Mesendoderm (in vitro differentiated cells): Measurements from ENCODE around the gene ALOX5.

Experiments
- DNase-seq: peaks from one replicate; pipeline ENCODE4 v3.0.0; 2013
- H2AK5ac ChIP-seq: 2 replicates; pipeline ENCODE4 v1.6.1; 2013; ENCODE audit warnings: low read length, inconsistent platforms
- H2BK120ac ChIP-seq: 2 replicates; pipeline ENCODE4 v1.6.1; 2013; ENCODE audit warnings: low read depth, mild to moderate bottlenecking, low read length, moderate library complexity, mixed read lengths
- H2BK15ac ChIP-seq: replicated peaks from 2 replicates; pipeline ENCODE4 v1.6.1; 2013; ENCODE audit warnings: low read depth, mild to moderate bottlenecking, moderate library complexity
- H2BK5ac ChIP-seq: 2 replicates; pipeline ENCODE4 v1.6.1; 2013; ENCODE audit warnings: low read length, inconsistent platforms
- H3K18ac ChIP-seq: 2 replicates; pipeline ENCODE4 v1.6.1; 2013; ENCODE audit warnings: mild to moderate bottlenecking, low read length, mixed read lengths
- H3K23ac ChIP-seq: one replicate; pipeline ENCODE4 v1.6.1; 2013; ENCODE audit warnings: low read length
- H3K27ac ChIP-seq: 2 replicates; pipeline ENCODE4 v1.5.1; 2013; ENCODE audit warnings: low read depth, mild to moderate bottlenecking, inconsistent platforms, low read length, moderate library complexity
- H3K27me3 ChIP-seq: 2 replicates; pipeline ENCODE4 v1.6.1; 2013; ENCODE audit warnings: low read length, control low read depth, mild to moderate bottlenecking, inconsistent platforms; ENCODE audit not compliant: insufficient read depth, poor library complexity
- H3K36me3 ChIP-seq: 2 replicates; pipeline ENCODE4 v1.6.1; 2013; ENCODE audit warnings: low read length, inconsistent platforms; ENCODE audit not compliant: control insufficient read depth, insufficient read depth
- H3K4ac ChIP-seq: one replicate; pipeline ENCODE4 v1.6.1; 2013; ENCODE audit warnings: low read depth, mild to moderate bottlenecking, low read length, moderate library complexity
- H3K4me1 ChIP-seq: 2 replicates; pipeline ENCODE4 v1.6.1; 2013; ENCODE audit warnings: low read depth, low read length, inconsistent platforms; ENCODE audit not compliant: control insufficient read depth
- H3K4me2 ChIP-seq: 2 replicates; pipeline ENCODE4 v1.6.1; 2013; ENCODE audit warnings: low read length
- H3K4me3 ChIP-seq: 2 replicates; pipeline ENCODE4 v1.5.1; 2013; ENCODE audit warnings: mild to moderate bottlenecking, low read length
- H3K56ac ChIP-seq: one replicate; pipeline ENCODE4 v1.6.1; 2013; ENCODE audit warnings: low read length
- H3K79me1 ChIP-seq: 2 replicates; pipeline ENCODE4 v1.6.1; 2013; ENCODE audit warnings: low read length, inconsistent platforms
- H3K79me2 ChIP-seq: 2 replicates; pipeline ENCODE4 v1.6.1; 2013; ENCODE audit warnings: mild to moderate bottlenecking, low read length; ENCODE audit not compliant: control insufficient read depth, insufficient read depth
- H3K9ac ChIP-seq: 2 replicates; pipeline ENCODE4 v1.6.1; 2013; ENCODE audit warnings: low read length, inconsistent platforms
- H4K5ac ChIP-seq: one replicate; pipeline ENCODE4 v1.6.1; 2013; ENCODE audit warnings: low read length
- H4K8ac ChIP-seq: one replicate; pipeline ENCODE4 v1.6.1; 2013; ENCODE audit warnings: low read depth, mild to moderate bottlenecking, control low read depth, low read length, moderate library complexity
- WGBS: extraction: QIAGEN DNeasy Blood & Tissue Kit; methylation state at CpG from one replicate; pipeline ENCODE4 v1.1.7; 2013; ENCODE audit warnings: low lambda C conversion rate, missing lambda C conversion rate; ENCODE audit not compliant: insufficient coverage; ENCODE audit errors: extremely low coverage; 5-methylcytosine and 5-hydroxymethylcytosine counted together

ALOX5 gene

GRCh38 chr10:45453639-45454255, 79.7 kb downstream of the ALOX5 start:
- Histone ChIP-seq H2BK15ac (no peak overlapping the region), H3K4ac (no peak overlapping the region), H4K8ac (no peak overlapping the region), H3K27me3 (no peaks in the 10 kb centered on the region), H2AK5ac (no peak overlapping the region), H3K18ac (no peak overlapping the region), H3K79me2 (no peaks in the 10 kb centered on the region), H2BK5ac (no peak overlapping the region), H3K23ac (no peak overlapping the region), H3K56ac (no peak overlapping the region), H3K4me1 (no peaks in the 10 kb centered on the region), H3K36me3 (no peaks in the 10 kb centered on the region), H2BK120ac (no peak overlapping the region), H3K4me3 (no peak overlapping the region), H3K9ac (no peak overlapping the region), H3K79me1 (no peaks in the 10 kb centered on the region), H4K5ac (no peak overlapping the region), H3K27ac (no peak overlapping the region), H3K4me2 (no peak overlapping the region)
- no peak for DNase-seq
- no CpG with 5 or more reads among the region's 9 CpGs for WGBS

DNA sequence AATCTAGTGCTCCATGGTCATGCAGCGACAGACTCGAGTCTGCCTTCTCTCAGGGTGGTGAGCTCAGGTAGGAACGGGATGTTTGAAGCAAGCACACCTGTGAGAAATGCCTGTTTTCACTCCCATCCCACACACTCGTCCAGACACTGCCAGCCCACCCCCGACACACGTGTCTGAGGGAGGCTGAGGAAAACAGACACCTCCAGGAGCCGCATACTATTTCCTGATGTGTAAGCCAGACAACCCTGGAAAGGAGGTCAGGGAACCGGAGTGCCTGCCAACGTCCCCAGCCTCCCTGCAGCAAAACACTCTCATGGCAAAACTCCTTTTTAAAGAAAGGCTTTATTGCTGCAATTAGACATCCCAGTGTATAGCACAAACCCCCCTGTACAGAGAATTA, 80.2 kb downstream of the ALOX5 start:
- H3K4me1 ChIP-seq, result no peaks in the 10 kb centered on the region
- no peaks in the 10 kb centered on the region for H3K36me3 ChIP-seq
- H3K4me3 ChIP-seq, result no peak overlapping the region
- H3K79me2 ChIP-seq, result no peaks in the 10 kb centered on the region
- H4K5ac ChIP-seq, result no peak overlapping the region
- H3K23ac ChIP-seq, result no peak overlapping the region
- no peaks in the 10 kb centered on the region for H3K27me3 ChIP-seq
- H3K56ac ChIP-seq, result no peak overlapping the region
- no peak overlapping the region for H3K18ac ChIP-seq
- H2BK15ac ChIP-seq, result no peak overlapping the region
- H3K9ac ChIP-seq, result no peak overlapping the region
- no peak overlapping the region for H2BK120ac ChIP-seq
- WGBS, result no CpG with 5 or more reads among the region's 9 CpGs
- H4K8ac ChIP-seq, result no peak overlapping the region
- no peak overlapping the region for H3K4me2 ChIP-seq
- no peak overlapping the region for H3K27ac ChIP-seq
- no peak overlapping the region for H2BK5ac ChIP-seq
- no peak for DNase-seq
- no peaks in the 10 kb centered on the region for H3K79me1 ChIP-seq
- H3K4ac ChIP-seq, result no peak overlapping the region
- H2AK5ac ChIP-seq, result no peak overlapping the region

- no CpG with 5 or more reads among the region's 3 CpGs for WGBS
- Histone ChIP-seq H3K79me1 (no peaks in the 10 kb centered on the region), H2BK15ac (no peak overlapping the region), H3K27ac (no peak overlapping the region), H3K9ac (no peak overlapping the region), H3K36me3 (no peaks in the 10 kb centered on the region), H3K79me2 (no peaks in the 10 kb centered on the region), H2AK5ac (no peak overlapping the region), H4K8ac (no peak overlapping the region), H3K4me1 (no peaks in the 10 kb centered on the region), H3K4ac (no peak overlapping the region), H4K5ac (no peak overlapping the region), H2BK120ac (no peak overlapping the region), H3K18ac (no peak overlapping the region), H3K4me2 (no peak overlapping the region), H3K56ac (no peak overlapping the region), H3K27me3 (no peaks in the 10 kb centered on the region), H2BK5ac (no peak overlapping the region), H3K4me3 (no peak overlapping the region), H3K23ac (no peak overlapping the region)
- DNase-seq, result no peak
Observed at GRCh38 chr10:45454859-45455258, 80.8 kb downstream of the ALOX5 start.

DNA sequence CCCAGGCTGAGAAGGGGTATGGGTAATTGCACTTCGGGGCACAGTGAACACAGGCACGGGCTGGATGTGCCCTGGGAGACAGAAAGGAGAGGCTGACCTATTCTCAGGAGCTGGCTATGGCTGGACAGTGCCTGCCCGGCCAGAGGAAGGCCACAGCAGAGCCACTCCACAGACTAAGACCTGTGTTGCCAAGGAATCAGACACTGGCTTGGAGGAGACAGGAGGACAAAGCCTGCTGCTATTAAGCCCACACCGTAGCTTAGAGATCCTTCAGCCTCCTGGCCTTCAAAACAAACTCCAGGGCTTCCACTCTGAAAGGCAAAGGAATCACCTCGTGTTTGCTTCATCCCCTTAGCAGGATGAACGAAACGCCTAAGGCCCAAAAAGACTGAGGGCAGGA, 82.2 kb downstream of the ALOX5 start:
- H2BK120ac ChIP-seq, result no peak overlapping the region
- H2BK15ac ChIP-seq, result no peak overlapping the region
- no peaks in the 10 kb centered on the region for H3K36me3 ChIP-seq
- no peak overlapping the region for H2BK5ac ChIP-seq
- H4K5ac ChIP-seq, result no peak overlapping the region
- no peak overlapping the region for H2AK5ac ChIP-seq
- no peak overlapping the region for H3K4ac ChIP-seq
- H3K27ac ChIP-seq, result no peak overlapping the region
- no peaks in the 10 kb centered on the region for H3K4me1 ChIP-seq
- H3K9ac ChIP-seq, result no peak overlapping the region
- no peak overlapping the region for H3K4me2 ChIP-seq
- DNase-seq, result no peak
- H3K56ac ChIP-seq, result no peak overlapping the region
- H4K8ac ChIP-seq, result no peak overlapping the region
- H3K18ac ChIP-seq, result no peak overlapping the region
- WGBS, result no CpG with 5 or more reads among the region's 7 CpGs
- no peaks in the 10 kb centered on the region for H3K27me3 ChIP-seq
- no peak overlapping the region for H3K4me3 ChIP-seq
- no peaks in the 10 kb centered on the region for H3K79me1 ChIP-seq
- H3K79me2 ChIP-seq, result no peaks in the 10 kb centered on the region
- H3K23ac ChIP-seq, result no peak overlapping the region

DNA sequence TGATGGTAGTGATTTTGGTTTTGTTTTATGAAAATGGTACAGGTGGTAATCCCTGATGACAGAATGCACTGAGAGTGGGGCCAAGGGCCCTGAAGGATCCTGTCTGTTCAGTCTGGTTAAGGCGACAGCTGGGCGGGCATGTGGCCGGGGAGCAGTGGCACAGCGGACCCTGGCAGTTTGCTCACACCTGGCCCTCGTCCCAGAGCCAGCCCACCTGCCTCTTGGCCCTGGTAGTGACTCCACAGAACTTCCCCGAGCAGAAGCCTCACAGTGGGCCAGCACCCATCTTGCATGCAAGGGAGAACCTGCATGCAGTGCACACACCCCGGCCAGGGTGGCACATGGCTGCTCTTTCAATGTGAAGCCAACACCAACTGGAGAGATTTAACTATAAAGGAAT, 82.8 kb downstream of the ALOX5 start:
- no peak overlapping the region for H3K4me2 ChIP-seq
- no peak overlapping the region for H3K18ac ChIP-seq
- no peaks in the 10 kb centered on the region for H3K79me1 ChIP-seq
- H4K8ac ChIP-seq, result no peak overlapping the region
- H3K4me1 ChIP-seq, result no peaks in the 10 kb centered on the region
- no peak overlapping the region for H3K9ac ChIP-seq
- no peak overlapping the region for H2AK5ac ChIP-seq
- H3K23ac ChIP-seq, result no peak overlapping the region
- no peak overlapping the region for H3K4me3 ChIP-seq
- H3K4ac ChIP-seq, result no peak overlapping the region
- H2BK15ac ChIP-seq, result no peak overlapping the region
- WGBS, result no CpG with 5 or more reads among the region's 7 CpGs
- H3K27me3 ChIP-seq, result no peaks in the 10 kb centered on the region
- no peaks in the 10 kb centered on the region for H3K79me2 ChIP-seq
- DNase-seq, result no peak
- no peak overlapping the region for H2BK120ac ChIP-seq
- no peaks in the 10 kb centered on the region for H3K36me3 ChIP-seq
- no peak overlapping the region for H2BK5ac ChIP-seq
- no peak overlapping the region for H4K5ac ChIP-seq
- no peak overlapping the region for H3K56ac ChIP-seq
- no peak overlapping the region for H3K27ac ChIP-seq

GRCh38 chr10:45457487-45457886, 83.5 kb downstream of the ALOX5 start:
- H3K79me1 ChIP-seq, result no peaks in the 10 kb centered on the region
- H2BK15ac ChIP-seq, result no peak overlapping the region
- no peak overlapping the region for H3K56ac ChIP-seq
- H3K27me3 ChIP-seq, result no peaks in the 10 kb centered on the region
- H3K18ac ChIP-seq, result no peak overlapping the region
- no peak overlapping the region for H2AK5ac ChIP-seq
- no peak overlapping the region for H3K4ac ChIP-seq
- no peak overlapping the region for H3K27ac ChIP-seq
- H3K4me3 ChIP-seq, result no peak overlapping the region
- DNase-seq, result no peak
- no peak overlapping the region for H3K23ac ChIP-seq
- no peak overlapping the region for H3K4me2 ChIP-seq
- no peak overlapping the region for H2BK120ac ChIP-seq
- no peak overlapping the region for H4K8ac ChIP-seq
- no CpG with 5 or more reads among the region's 8 CpGs for WGBS
- H3K9ac ChIP-seq, result no peak overlapping the region
- H4K5ac ChIP-seq, result no peak overlapping the region
- H3K79me2 ChIP-seq, result no peaks in the 10 kb centered on the region
- no peaks in the 10 kb centered on the region for H3K4me1 ChIP-seq
- H3K36me3 ChIP-seq, result no peaks in the 10 kb centered on the region
- H2BK5ac ChIP-seq, result no peak overlapping the region
